Glutamatergic neuron (in vitro differentiated cells): ENCODE measurements around the gene MTX2. TPM values are rescaled to one million over a fixed set of nuclear protein-coding genes. Genes with fewer than 3 reads are reported as not detected.
A peak's percentile ranks its signal among the peaks of the same experiment; 100 is the strongest.

ENCODE experiments used
- DNase-seq: peaks from one replicate; pipeline ENCODE4 v3.0.0; 2022
- H3K27ac Mint-ChIP-seq: one replicate; pipeline ENCODE4 v1.8.0; 2020; ENCODE audit warnings: mild to moderate bottlenecking, mixed read lengths, inconsistent platforms; ENCODE audit not compliant: unreplicated experiment
- H3K27me3 Mint-ChIP-seq: one replicate; pipeline ENCODE4 v1.8.0; 2020; ENCODE audit warnings: mild to moderate bottlenecking, moderate library complexity, mixed read lengths, inconsistent platforms; ENCODE audit not compliant: unreplicated experiment
- H3K36me3 Mint-ChIP-seq: one replicate; pipeline ENCODE4 v1.8.0; 2020; ENCODE audit warnings: mild to moderate bottlenecking, mixed read lengths, inconsistent platforms; ENCODE audit not compliant: unreplicated experiment
- H3K4me1 Mint-ChIP-seq: one replicate; pipeline ENCODE4 v1.8.0; 2020; ENCODE audit warnings: mild to moderate bottlenecking, low read depth, mixed read lengths, inconsistent platforms; ENCODE audit not compliant: unreplicated experiment
- H3K4me3 Mint-ChIP-seq: one replicate; pipeline ENCODE4 v1.8.0; 2020; ENCODE audit warnings: mild to moderate bottlenecking, mixed read lengths, inconsistent platforms; ENCODE audit not compliant: unreplicated experiment
- H3K9me3 Mint-ChIP-seq: one replicate; pipeline ENCODE4 v1.8.0; 2020; ENCODE audit warnings: mild to moderate bottlenecking, moderate library complexity, mixed read lengths, inconsistent platforms; ENCODE audit not compliant: unreplicated experiment
- total RNA-seq: library from RNA; stranded (reverse); fragmentation: NEBNext Ultra II Directional; extraction: Animal tissue kit (Norgen Biotek cat#: 25700); gene quantifications from one replicate; pipeline ENCODE4 v1.2.1, GENCODE V29; 2021; ENCODE audit not compliant: unreplicated experiment
- TF ChIP-seq, protein P1 (sequence below): fragments of 200-600 bp; sonication (generic); IDR thresholded peaks from one replicate; pipeline ENCODE4 v1.5.0; 2021; ENCODE audit not compliant: partially characterized antibody, unreplicated experiment

MTX2 gene
- total RNA-seq, 1 donor from 2014 or later: 35.7 TPM

DNA sequence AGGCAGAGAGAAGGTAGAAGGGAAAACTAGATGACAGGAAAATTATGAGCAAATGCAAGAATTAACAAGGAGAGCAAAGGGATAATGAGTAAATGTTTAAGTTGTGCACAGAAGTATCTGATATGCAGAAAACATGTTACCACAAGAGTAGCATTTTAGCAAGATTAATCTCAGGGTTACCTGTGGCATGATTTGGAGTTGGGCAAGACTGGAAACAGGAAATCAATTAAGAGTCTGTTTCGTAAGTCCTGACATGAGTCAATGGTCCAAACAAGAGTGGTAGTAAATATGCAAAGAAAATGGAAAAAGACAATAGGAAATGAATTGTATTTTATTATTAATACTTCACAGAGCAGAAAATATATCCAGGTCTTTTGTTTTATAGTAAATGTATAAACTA, 17.3 kb upstream of the MTX2 start:
- Mint-ChIP-seq H3K4me3 (no peak overlapping the region), H3K4me1 (no peaks in the 10 kb centered on the region), H3K9me3 (peaks cover 2% of the 10 kb centered on the region), H3K36me3 (no peaks in the 10 kb centered on the region), H3K27ac (no peak overlapping the region), H3K27me3 (peaks cover 3% of the 10 kb centered on the region)
- TF ChIP-seq, protein P1, sequence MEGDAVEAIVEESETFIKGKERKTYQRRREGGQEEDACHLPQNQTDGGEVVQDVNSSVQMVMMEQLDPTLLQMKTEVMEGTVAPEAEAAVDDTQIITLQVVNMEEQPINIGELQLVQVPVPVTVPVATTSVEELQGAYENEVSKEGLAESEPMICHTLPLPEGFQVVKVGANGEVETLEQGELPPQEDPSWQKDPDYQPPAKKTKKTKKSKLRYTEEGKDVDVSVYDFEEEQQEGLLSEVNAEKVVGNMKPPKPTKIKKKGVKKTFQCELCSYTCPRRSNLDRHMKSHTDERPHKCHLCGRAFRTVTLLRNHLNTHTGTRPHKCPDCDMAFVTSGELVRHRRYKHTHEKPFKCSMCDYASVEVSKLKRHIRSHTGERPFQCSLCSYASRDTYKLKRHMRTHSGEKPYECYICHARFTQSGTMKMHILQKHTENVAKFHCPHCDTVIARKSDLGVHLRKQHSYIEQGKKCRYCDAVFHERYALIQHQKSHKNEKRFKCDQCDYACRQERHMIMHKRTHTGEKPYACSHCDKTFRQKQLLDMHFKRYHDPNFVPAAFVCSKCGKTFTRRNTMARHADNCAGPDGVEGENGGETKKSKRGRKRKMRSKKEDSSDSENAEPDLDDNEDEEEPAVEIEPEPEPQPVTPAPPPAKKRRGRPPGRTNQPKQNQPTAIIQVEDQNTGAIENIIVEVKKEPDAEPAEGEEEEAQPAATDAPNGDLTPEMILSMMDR: no peak
- no peak for DNase-seq

DNA sequence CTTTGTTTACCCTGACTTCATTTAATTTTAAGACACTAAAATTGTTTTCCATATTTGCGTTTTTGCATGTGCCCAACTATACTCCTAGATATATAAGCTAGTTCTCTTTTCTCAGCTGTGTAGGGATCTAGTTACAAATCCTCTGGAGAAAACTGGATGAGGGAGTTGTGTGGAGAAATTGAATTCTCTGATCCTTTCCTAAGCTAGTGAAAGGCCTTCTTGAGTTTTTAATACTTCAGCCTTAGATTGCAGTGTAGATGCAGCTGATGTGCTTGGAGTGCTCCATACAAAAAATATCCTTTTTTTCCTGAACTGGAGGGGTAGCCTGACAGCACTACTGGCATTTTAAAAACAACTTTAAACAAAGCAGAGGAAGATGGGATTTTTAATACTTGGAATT, 8.6 kb upstream of the MTX2 start:
- DNase-seq: no peak
- Mint-ChIP-seq H3K36me3 (no peaks in the 10 kb centered on the region), H3K4me3 (no peak overlapping the region), H3K27ac (no peak overlapping the region), H3K9me3 (no peaks in the 10 kb centered on the region), H3K27me3 (no peaks in the 10 kb centered on the region), H3K4me1 (no peaks in the 10 kb centered on the region)
- TF ChIP-seq, protein P1: no peak

DNA sequence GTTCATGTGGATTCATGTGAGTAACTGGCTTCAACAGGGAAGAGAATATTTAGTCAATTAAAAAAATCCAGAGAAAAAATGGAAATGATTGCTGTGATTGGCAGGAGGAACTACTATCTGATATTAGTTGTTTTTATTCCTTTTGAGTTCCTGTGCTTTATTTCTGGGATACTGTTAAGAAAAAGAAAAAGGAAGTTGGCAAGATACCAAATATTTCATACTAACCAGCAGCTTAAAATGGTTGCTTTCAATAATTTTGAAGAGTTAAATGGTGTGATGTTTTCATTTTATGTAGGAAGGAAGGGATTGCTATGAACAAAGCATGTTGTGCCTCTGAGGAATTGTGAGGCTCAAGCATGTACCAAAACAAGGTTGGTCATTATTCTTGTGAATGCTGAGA, 8.1 kb upstream of the MTX2 start:
- Mint-ChIP-seq H3K4me1 (no peaks in the 10 kb centered on the region), H3K9me3 (no peaks in the 10 kb centered on the region), H3K36me3 (no peaks in the 10 kb centered on the region), H3K27me3 (no peaks in the 10 kb centered on the region), H3K4me3 (no peak overlapping the region), H3K27ac (no peak overlapping the region)
- DNase-seq: no peak
- TF ChIP-seq, protein P1: no peak

DNA sequence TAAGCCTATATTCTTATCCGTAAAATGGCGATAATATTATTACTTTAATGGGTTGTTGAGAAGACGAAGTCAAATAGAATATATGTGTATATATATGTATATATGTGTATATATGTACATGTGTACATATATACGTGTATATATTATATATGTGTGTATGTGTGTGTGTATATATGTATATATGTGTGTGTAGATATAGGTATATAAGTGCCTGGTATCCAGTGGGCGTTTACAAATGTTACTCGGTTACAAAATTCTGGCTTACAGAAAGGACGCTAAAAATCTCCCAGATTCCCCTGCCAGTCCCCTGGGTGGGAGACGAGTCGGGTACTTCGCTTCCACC, 295 bp upstream of the MTX2 start:
- no peaks in the 10 kb centered on the region for H3K4me1 Mint-ChIP-seq
- H3K9me3 Mint-ChIP-seq: peaks cover 3% of the 10 kb centered on the region
- TF ChIP-seq, protein P1: no peak
- no peaks in the 10 kb centered on the region for H3K27me3 Mint-ChIP-seq
- H3K4me3 Mint-ChIP-seq: peak overlapping the region; percentile 93
- DNase-seq: no peak
- H3K36me3 Mint-ChIP-seq: no peaks in the 10 kb centered on the region
- H3K27ac Mint-ChIP-seq: no peak overlapping the region

DNA sequence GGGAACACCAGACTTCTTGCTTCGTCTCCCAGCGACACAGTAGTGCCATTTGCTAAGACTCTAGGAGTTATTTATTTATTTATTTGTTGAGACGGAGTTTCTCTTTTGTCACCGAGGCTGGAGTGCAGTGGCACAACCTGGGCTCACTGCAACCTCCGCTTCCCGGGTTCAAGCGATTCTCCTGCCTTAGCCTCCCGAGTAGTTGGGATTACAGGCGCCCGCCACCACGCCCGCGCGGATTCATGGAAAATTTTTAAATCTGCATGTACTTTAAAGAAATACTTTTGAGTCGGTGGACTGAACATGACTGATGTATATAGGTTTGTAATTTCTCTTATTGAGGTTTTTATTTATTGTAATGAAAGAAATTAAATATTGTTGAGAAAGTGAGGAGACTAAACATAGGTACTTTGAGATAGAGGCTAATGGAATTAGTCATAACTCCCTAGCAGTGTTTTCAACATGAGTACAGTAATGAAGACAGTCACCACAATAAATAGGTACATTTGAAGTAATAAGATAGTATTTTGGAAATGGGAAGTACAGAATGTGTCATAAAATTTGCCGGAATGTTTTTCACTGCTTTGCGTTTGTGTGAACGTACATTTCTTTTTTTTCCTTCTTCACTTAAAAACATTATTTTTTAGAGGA, 983 bp downstream of the MTX2 start:
- Mint-ChIP-seq H3K36me3 (no peaks in the 10 kb centered on the region), H3K4me1 (no peaks in the 10 kb centered on the region), H3K4me3 (peak overlapping the region; percentile 93), H3K9me3 (peaks cover 3% of the 10 kb centered on the region), H3K27me3 (no peaks in the 10 kb centered on the region), H3K27ac (peak overlapping the region; percentile 75)
- DNase-seq: no peak
- TF ChIP-seq, protein P1: no peak
